HL-60 (cell line): ENCODE results near the gene CDH23.

Experiments used
- CTCF ChIP-seq: IDR thresholded peaks from one replicate; pipeline ENCODE4 v1.5.1; 2011; ENCODE audit warnings: low read length, control low read depth, inconsistent platforms; ENCODE audit not compliant: insufficient read depth
- GABPA ChIP-seq: IDR thresholded peaks from 2 replicates; pipeline ENCODE4 v1.6.1; 2012; ENCODE audit warnings: low read depth

GRCh38 chr10:71368643-71369042 lies 28.1 kb upstream of the CDH23 start:
- TF ChIP-seq CTCF: no peak
- TF ChIP-seq GABPA: no peak
